ENCODE measurements around the gene ADAM19. TPM values are rescaled to one million over a fixed set of nuclear protein-coding genes. Genes with fewer than 3 reads are reported as not detected.
"Not testable (repeated sequence)": the region's sequence is repeated elsewhere in the genome, so short reads cannot be mapped to it uniquely, and the experiment has no call there.

The ADAM19 gene
- polyA plus RNA-seq, 5 donors, result 14.2 to 22.2 (median 16.0) TPM

DNA sequence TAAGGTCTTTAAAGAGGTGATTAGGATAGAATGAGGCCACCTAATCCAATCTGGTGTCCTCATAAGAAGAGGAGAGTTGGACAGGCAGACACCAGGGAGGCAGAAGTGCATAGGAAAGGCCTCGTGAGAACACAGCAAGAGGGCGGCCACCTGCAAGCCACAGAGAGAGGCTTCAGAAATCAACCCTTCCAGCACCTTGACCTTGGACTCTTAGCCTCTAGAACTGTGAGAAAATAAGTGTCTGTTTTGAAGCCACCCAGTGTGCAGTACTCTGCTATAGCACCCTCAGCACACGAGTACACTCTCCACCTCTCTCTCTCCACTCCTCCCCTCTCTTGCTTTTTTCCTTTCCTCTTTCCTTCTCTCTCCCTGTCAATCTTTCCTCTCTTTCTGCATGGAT lies 88.7 kb downstream of the ADAM19 start:
- no peak for DNase-seq

DNA sequence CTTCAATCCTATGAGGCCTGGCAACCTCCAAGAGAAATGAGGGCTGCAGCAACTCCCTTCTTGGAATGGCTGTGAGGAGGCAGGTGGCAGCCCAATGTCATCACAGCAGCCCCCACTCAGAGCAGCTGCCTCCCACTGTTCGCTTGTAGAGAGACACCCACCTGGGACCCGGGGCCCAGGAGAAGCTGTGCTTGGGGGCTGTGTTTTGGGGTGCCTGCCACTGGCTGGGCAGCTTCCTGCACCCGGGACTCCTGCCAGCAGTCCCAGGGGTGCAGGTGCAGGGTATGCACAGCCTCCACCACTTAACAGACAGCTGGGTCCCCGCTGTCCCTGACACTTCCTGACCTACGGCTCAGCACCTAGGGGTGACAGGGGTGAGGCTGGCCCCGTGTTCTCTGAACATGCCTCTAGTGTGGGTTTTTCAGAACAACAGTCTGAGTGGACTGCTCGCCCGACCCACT lies 89.3 kb downstream of the ADAM19 start:
- DNase-seq, result no peak

DNA sequence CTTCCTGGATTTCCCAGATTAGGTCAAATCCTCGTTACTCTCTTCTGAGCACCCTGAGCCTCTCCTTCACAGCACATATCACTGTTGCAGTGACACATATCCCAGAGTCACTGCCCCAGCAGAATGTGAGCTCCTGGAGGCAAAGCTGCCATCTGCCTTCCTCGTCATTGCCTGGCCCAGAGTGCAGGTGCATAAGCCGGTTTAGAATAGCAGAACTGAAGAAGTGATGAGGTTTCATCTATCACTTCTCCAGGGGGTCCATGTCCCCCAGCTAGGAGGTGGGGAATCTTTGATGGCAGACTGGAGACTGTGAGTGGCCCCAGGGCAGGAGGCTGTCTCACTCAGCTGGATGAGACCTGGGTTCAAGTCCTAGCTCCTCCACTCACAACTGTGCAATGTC lies 89.8 kb downstream of the ADAM19 start:
- no peak for DNase-seq

DNA sequence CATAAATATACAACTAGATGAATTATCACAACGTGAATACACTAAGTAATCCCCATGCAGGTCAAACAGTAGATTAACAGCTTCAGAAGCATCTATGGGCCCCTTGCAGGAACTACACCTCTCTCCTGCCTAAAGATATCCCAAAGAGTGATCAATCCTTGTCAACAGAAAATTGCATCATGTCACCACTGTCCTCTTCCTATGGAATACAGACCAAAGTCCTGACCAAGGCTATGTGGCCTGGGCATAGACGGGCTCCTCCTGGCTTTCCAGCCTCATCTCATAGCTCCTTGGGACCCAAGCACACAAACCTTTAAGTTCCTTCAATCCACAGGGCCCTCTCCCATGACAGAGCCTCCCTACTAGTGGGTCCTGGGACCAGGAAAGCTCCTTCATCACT lies 90.2 kb downstream of the ADAM19 start:
- DNase-seq, result no peak

DNA sequence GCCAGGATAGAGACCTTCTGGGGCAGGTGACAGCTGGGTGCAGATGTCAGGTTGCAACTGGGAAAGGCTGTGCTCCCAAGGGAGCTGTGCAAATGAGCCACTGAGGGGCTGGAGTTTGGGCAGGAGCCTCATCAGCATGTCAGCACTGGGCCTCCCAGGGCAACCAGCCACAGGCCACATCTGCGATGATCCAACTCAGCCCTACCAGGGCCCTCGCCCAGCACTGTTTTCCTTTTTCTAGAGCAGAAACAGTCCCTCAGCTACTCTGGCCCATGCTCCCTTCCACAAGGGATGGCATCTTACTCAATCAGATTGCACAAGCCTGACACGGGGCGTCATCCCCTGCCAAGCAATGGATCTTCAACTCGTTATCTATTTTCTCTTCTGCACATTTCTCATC lies 90.8 kb downstream of the ADAM19 start:
- peak; percentile 34 for DNase-seq

DNA sequence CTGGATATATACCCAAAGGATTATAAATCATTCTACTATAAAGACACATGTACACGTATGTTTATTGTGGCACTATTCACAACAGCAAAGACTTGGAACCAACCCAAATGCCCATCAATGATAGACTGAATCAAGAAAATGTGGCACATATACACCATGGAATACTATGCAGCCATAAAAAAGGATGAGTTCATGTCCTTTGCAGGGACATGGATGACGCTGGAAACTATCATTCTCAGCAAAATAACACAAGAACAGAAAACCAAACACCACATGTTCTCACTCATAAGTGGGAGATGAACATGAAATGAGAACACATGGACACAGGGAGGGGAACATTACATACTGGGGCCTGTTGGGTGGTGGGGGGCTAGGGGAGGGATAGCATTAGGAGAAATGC lies 92.9 kb downstream of the ADAM19 start:
- not testable (repeated sequence) for DNase-seq

DNA sequence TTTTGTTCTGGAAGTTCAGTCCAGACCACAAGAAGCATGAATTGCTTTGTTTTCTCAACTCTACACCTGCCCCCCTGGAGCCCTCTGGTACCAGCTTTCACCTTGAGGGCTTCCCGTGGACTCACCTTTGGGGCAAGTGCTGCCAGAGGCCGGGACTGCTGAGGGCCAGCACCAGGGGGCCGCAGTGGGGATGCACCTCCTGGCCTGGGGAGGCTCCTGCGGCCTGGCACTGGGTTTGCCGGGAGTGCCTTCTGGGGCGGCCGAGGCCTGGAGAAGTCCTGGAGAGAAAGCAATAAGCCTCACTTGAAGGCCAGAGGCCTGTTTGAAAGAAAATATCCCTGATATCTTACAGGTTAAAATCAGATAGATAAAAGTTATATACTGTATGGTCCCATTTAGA lies 93.9 kb downstream of the ADAM19 start:
- DNase-seq, result no peak

DNA sequence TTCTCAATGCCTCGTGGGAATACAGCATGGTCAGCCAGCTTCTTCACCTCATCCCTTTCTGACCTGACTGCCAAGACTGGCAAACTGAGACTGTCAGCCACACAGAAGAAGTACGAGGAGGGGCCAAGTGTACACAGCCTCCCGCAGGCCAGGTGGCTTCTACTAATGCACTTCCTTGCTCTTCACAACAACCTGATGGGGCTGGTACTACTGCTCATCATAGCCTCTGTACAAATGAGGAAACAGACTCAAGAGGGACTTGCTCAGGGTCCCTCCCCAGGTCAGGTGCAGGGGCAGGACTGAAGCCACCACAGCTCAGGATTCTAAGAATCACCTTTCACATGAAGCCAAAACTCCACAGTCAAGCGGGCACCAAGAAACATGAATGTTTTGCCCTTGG lies 94.3 kb downstream of the ADAM19 start:
- no peak for DNase-seq

DNA sequence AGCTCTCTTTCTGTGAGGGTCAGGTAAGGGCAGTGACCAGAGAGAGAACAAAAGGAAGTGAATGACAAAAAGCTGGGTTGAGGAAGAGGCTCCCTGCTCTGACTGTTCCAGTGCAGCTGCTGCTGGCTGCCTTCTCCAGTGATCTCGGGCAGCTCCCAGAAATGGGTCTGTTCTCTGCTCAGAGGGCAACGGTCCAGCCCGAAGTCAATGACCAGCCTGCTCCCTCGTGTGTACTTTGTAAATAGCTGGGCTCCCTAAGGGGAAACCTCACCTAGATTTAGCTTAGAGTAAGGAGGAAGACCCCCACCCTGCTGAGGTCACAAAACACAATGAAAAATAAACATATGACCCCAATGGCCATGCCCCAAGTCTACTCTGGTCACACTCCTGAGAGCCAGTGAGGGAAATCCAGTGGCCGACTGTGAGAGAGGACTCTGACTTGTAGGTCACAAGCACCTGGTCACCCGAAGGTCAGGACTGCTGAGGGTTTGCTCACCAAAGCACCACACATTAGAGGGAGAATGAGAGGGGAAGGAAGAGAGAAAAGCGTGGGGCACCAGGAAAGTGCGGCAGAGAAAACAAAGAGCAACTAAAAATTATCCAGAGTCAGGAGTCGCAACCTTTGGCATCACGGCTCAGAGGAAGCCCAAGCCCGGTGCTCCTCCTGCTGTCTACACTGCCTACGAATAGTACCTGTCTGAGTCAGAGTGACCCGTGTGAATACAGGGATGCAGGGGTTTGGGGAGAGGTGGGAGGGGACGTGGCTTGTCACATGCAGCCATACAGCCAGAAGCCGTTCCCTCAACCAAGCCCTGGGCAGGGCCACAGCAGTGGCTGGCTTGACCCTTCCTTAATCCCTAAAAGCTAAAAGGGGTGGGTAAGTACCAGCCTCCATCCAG lies 95.7 kb downstream of the ADAM19 start:
- no peak for DNase-seq

DNA sequence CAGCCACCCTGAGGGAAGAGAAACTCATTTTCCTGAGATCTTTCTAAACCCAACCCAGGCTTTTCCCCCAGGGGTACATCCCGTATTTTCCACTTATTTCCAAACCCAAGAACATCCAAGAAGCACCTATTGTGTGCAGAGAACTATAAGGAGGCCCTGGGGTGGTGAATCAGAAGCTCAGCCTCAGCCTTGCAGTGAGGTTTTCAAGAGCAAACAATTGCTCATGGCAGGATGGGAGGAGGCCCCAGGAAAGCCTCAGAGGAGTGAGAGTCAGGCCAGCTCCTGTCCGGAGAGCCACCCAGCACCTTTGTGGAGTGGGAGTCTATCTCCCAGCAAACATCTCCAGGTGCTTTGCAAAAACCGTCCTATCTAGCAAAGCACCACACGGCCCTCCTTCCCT lies 96.4 kb downstream of the ADAM19 start:
- DNase-seq, result no peak

DNA sequence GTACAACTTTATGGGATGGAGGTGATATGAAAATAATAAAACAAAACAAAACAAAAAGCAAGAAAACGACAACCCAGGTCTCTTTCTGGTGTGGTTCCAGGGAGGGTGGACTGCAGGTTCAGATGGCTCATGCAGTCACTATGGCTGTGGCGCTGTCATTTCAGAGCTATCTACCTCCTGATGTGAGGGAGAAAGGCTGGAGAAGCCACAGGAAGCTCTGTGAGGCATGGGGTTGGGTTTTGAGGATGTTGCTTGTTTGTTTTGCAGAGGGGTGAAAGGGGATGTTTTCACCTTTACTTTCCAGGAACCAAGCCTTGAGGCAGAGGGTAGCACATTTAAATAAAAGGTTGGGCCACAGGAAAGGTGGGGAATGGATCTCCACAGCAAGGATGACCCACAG lies 96.8 kb downstream of the ADAM19 start:
- DNase-seq, result no peak

DNA sequence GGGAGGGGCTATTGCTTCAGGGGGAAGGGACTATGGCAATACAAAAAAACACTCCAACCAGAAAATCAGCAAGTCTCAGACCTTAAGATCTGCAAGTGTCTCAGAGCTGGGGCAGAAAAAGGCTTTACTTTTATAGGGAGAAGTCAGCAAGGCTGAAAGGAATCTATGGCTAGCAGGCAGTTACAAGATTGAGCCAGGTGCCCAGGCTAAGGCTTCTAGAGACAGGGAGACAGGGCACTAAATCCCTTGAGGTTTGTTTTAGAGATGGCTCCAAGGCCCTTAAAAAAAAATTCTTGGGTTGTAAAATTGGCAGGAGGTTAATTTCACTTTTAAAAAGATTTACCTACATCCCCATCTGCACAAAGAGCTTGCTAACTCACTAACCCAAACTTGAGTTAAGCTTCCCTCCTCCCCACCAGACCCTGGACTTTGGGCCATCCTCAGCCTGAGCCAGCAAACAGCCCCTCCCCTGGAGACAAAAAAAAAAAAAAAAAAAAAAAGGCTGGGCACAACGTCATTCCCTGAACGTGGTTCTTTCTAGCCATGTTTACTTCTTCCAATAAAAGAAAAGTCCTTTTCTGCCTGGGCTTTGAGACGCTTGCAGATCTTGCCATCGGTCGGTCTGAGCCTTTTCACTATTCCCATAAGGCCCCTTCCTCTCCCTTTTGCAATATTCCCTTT lies 97.6 kb downstream of the ADAM19 start:
- no peak for DNase-seq

DNA sequence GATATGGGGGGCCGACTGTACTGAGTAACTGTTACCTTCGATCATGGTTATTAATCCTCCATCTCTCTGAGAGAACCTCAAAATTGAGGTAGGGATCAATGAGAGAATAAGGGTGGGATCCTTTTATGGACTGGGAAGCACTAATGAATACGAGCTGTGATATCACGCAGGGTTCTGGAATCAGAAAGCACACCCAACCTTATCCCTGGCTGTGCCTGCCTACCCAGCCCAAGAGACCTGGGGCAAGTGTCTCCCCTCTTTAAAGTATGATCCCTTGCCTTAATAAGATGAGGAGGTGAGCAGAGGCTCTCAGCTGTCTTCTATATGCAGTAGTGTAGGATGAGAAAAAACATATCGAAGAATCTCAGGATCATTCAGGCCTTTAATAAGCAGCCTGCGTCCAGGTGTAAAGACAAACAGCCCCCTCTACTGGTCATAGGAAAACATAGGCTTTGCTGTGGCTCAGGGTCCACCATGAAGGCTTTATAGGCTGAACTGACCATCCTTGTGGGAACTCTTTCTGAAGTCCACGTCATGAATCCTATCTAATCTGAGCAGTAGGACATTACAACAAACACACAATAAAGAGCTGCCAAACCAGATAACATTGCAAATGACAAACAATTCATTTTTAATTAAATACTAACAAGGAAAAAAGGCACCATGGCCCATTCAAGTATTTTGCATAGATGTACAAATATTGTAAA lies 98.7 kb downstream of the ADAM19 start:
- DNase-seq, result no peak

DNA sequence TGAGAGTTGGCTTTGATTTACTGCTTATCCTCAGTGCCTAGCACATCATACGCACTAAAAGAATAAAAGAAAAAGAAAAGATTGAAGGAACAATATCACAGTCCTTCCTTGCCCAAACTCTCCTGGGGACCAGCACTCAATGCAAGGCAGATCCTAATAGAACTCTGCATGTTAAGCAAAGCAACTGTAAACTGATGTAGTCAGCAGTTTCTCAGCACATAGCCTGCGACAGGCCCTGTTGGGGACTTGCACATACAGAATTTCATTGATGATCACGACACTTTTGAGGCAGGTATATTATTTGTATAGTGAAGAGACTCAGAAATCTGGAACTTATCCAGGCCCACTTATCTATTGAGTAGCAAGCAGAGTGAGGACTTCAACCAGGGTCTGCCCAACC lies 100.1 kb downstream of the ADAM19 start:
- no peak for DNase-seq

DNA sequence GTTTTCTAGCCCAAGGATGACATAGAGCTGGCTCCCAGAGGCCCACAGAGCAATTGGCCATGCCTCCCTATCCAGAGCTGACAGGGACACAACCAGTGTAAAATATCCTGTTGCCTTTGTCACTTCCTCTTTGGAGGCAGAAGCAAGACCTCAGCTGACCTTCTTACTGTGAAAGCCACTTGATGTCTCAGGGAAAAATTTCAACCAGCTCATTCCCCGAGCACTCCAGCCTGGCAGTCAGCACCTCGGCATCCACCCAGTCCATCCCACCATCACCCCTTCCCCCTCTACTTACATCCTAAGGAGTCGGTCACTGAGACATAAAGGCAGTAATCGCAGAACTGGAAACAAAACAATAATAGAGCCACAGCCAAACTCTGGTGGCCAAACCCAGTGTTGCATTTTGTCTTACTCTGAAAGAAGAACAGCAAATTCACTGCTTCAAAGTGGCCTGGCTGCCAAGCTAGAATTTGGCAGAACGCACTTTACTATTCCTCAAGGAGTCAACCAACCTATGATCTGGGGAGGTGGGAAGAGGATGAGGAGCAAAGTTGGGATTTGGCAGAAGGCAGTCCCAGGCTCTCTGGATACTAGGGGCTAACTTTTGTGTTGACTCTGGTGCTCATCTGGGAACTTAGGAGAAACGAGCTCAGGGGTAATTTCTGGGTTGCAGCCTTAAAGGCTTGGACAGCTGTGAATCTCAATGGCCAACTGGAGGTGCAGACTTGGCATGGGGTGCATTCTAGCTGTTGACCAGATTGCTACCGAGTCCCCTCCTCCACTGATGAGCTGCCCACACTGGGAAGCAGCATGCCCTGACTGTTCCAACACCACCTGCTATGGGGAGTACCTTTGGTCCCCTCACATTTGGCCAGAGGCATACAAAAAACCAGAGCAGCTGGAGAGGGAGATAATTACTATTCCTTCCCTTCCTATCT lies 101.9 kb downstream of the ADAM19 start:
- no peak for DNase-seq

DNA sequence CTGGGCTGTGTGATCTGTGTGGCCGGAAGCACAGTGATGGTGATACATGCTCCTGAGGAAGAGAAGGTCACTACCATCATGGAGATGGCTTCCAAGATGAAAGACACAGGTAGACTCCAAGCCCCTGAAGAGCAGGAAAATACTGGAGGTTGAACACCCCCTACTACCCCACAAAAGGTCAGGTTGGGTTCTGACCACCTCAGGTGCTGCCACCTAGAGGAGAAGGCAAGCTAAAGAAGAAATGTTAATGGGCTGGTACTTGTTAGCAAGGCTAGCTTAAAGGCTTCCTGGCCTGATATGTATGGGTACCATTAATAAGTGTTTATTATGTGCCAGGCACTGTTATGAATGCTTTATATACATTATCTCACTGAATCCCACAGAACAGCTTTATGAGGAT lies 103.9 kb downstream of the ADAM19 start:
- no peak for DNase-seq

DNA sequence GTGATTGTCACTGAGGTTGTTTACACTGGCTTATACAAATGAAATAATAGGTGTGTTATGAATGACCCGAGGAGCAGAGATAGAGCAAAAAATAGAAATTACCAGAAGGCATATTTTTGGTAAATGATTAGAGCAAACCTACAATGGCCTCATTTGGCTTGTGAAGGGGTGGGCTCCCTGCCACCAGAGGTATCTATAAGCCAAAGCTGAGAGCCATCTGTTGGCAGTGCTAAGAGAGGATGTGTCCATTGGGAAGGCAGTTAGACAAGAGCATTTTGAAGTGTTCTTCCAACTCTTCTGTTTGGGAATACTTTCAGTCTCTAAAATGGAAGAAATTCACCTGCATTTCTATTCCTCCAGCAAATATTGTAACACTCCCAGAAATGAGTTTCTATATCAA lies 104.9 kb downstream of the ADAM19 start:
- no peak for DNase-seq

DNA sequence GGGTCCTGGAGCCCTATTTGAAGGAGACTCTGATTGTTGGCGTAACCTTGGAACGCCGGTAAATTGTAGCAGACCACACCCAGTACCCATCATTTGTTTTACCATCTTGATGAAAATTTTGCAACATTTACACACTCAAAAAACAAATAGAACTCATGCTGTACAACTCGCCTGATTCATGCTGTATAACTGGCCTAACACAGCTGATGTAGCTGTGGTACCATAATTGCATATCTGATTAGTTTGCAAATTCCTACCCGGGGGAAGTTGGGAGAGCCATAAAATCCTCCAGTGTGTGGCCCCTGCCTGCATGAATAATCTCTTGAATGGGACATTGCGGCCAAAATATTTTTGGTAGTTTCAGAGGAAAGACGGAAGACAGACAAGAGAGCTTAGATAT lies 105.9 kb downstream of the ADAM19 start:
- DNase-seq, result no peak

DNA sequence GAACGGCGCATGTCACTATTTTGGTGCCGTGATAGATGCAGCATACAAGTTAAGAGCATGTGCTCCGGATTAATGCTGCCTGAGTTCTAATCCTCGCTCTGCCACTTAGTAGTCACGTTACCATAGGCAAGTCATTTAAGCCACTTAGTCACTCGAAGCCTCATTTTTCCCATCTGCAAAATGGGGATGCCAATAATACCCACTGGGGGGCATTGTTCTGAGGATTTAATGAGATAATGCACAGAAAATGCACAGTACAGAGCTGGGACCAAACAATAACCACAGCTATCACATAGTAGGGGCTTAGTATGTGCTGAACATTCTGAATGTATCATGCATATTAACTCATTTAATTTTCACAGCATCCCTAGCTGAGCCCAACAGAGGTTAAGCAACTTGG lies 106.5 kb downstream of the ADAM19 start:
- no peak for DNase-seq

DNA sequence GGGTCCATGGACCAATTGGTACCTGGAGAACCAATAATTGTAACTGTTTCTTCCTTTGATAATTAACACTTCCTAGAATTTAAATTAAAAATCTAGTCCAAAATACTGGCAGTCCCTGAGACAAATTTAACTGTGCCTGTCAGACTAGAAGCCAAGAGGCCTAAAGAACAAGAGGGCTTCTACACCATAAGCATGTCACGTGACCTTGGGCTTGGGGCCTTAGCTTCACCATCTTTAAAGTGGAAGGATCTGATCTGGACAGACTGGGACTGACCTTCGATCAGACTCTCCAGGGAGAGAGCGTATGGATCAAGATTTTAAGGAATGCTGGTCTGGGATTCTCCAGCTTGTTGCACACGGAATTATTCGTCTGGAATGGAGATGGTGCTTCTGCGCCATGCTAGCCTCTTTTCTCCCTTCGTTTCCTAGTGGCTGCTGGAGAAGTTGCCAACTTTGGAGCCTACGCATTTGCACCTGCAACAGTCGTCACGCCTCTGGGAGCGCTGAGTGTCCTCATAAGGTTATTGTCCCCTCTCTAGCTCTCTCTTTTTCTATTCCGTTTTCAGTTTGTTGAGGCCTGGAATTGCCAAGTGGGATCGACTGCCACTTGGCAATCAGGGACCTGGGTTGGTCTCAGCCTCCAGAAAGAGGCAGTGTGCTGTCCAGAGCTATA lies 107.1 kb downstream of the ADAM19 start:
- no peak for DNase-seq

Measured in right lung (tissue), 5 donors.